GM18502 (cell line): Measurements from ENCODE around the gene CCDC14.
"Not testable (repeated sequence)": the region's sequence is repeated elsewhere in the genome, so short reads cannot be mapped to it uniquely, and the experiment has no call there.

Experiments used
- ATAC-seq: cut with Tn5 transposase; IDR thresholded peaks from one replicate; pipeline ENCODE4 v1.9.1; 2021; ENCODE audit warnings: mild to moderate bottlenecking; ENCODE audit not compliant: unreplicated experiment, poor library complexity

CCDC14 gene

GRCh38 chr3:123919353-123919752, 41.7 kb downstream of the CCDC14 start:
- no peak for ATAC-seq

- ATAC-seq = no peak
These were observed 46.2 kb downstream of the CCDC14 start for GRCh38 chr3:123914829-123915228.

DNA sequence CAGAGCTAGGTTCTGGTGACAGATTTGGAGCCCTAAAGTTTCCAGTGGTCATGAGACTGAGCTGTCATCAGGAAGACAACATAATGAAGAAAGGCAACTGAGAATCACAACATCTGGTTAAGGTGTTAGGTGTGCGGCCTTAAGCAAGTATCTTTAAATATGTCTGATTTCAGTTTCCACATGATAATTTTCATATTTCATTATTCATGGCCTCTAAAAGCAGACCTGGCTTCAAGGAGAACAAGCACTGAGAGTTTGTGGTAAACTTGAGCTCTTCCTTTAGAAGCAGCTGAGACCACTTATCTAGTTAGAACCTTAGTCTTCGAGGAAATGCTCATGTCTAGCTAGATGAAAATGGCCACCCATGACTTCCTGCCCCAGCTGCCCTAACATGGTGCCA, 51.2 kb downstream of the CCDC14 start:
- no peak for ATAC-seq

GRCh38 chr3:123907720-123908119, 53.3 kb downstream of the CCDC14 start:
- no peak for ATAC-seq

- no peak for ATAC-seq
These were observed 61.6 kb downstream of the CCDC14 start for GRCh38 chr3:123899300-123899865.

GRCh38 chr3:123893012-123893411, 68.0 kb downstream of the CCDC14 start:
- ATAC-seq = no peak

GRCh38 chr3:123892195-123892594, 68.8 kb downstream of the CCDC14 start:
- no peak for ATAC-seq

DNA sequence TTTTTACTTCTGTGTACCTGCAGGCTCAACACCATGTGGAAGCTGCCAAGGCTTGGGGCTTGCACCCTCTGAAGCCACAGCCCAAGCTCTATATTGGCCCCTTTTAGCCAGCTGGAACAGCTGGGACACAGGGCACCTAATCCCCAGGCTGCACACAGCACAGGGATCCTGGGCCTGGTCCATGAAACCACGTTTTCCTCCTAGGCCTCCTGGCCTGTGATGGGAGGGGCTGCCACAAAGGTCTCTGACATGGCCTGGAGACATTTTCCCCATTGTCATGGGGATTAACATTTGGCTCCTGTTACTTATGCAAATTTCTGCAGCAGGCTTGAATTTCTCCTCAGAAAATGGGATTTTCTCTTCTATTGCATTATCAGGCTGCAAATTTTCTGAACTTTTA, 70.0 kb downstream of the CCDC14 start:
- not testable (repeated sequence) for ATAC-seq

DNA sequence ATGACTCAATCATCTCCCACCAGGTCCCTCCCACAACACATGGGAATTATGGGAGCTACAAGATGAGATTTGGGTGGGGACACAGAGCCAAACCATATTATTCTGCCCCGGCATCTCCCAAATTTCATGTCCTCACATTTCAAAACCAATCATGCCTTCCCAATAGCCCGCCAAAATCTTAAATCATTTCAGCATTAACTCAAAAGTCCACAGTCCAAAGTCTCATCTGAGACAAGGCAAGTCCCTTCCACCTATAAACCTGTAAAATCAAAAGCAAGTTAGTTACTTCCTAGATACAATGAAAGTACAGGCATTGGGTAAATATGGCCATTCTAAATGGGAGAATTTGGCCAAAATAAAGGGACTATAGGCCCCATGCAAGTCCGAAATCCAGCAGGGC, 70.9 kb downstream of the CCDC14 start:
- not testable (repeated sequence) for ATAC-seq

- ATAC-seq = no peak
These were observed 76.0 kb downstream of the CCDC14 start for GRCh38 chr3:123884993-123885392.

DNA sequence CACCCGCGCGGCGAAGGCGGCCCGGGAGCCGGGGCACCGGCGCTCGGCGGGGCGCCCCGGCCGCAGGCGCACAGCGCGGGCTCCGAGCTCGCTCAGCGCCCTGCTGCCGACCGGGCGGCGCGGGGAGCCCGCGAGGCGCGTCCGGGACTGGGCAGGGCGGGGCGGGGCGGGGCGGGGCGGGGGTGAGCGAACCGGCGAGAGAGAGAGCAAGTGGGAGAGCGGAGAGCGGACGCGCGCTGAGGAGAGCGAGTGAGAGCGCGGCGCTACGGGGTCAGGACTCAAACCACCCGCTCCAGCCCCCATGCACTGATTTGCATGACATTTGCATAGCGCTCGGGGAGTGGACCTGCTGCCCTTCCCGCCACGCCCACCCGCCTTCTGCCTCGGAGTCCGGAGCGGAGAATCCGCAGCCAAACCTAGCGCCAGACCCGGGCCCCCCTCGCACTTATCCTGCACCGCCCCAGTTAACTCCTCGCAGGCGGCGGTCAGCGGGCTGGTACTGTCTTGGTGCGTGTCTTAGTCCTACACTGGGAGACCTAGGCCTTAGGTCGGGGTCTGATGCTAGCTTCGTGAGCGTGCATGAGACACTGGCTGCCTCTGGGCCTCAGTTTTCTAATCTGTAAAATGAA, 76.7 kb downstream of the CCDC14 start, which contains the start of gene MYLK:
TSS of gene MYLK (minus strand) at position 130 of the 629 bp plus-strand sequence. CDS start 90,491 bp downstream, outside the sequence.
- peak; percentile 75 for ATAC-seq

- ATAC-seq = peak; percentile 27
These were observed 77.3 kb downstream of the CCDC14 start for GRCh38 chr3:123883701-123884202.

- no peak for ATAC-seq
These were observed 77.9 kb downstream of the CCDC14 start for GRCh38 chr3:123883111-123883510.

GRCh38 chr3:123881771-123882170, 79.3 kb downstream of the CCDC14 start:
- ATAC-seq = no peak

GRCh38 chr3:123880998-123881561, 79.9 kb downstream of the CCDC14 start:
- no peak for ATAC-seq

- ATAC-seq = no peak
These were observed 82.2 kb downstream of the CCDC14 start for GRCh38 chr3:123878807-123879206.

DNA sequence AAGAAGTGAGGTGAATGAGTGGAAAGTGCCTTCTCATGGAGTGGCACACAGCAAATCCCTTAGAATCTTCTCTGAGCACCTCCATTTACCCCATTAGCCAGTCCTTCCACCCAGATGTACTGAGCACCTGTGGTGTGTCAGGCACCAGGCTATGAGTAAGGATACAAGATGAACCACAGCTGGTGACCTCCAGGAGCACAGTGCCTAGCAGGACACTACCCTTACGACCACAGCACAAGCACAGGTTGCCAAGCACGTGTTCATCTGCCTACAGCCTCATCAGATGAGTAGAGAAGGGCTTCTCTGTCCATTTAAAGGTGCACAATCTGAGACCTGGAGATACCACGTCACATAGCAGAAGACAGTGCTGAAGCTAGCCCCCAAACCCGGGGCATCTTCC, 83.1 kb downstream of the CCDC14 start:
- ATAC-seq = no peak

- ATAC-seq = no peak
These were observed 83.6 kb downstream of the CCDC14 start for GRCh38 chr3:123877466-123877865.

- ATAC-seq = no peak
These were observed 84.2 kb downstream of the CCDC14 start for GRCh38 chr3:123876858-123877257.

- ATAC-seq = no peak
These were observed 88.4 kb downstream of the CCDC14 start for GRCh38 chr3:123872621-123873020.

DNA sequence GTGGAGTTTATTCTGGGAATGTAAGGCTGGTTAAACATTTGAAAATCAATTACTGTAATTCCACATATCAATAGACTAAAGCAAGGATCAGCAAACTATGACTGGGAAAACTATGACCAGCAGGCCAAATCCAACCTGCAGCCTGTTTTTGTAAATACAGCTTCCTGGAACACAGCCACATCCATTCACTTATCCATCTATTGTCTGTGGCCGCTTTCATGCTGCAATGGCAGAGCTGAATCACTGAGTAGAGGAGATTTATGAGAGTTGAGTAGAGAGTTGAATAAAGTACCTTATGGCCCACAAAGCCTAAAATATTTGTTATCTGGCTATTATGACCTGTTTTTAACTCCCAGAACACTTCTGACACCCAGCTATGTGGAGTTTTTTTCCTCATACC, 89.1 kb downstream of the CCDC14 start:
- ATAC-seq = no peak

- no peak for ATAC-seq
These were observed 91.0 kb downstream of the CCDC14 start for GRCh38 chr3:123870033-123870432.
